GM12801 (cell line): ENCODE data around the gene ADCYAP1R1.

Source experiments
- TF ChIP-seq, protein P1 (sequence below): IDR thresholded peaks from one replicate; pipeline ENCODE4 v1.5.1; 2011; ENCODE audit warnings: control low read depth; ENCODE audit not compliant: insufficient read length; ENCODE audit errors: extremely low read depth

Gene ADCYAP1R1

DNA sequence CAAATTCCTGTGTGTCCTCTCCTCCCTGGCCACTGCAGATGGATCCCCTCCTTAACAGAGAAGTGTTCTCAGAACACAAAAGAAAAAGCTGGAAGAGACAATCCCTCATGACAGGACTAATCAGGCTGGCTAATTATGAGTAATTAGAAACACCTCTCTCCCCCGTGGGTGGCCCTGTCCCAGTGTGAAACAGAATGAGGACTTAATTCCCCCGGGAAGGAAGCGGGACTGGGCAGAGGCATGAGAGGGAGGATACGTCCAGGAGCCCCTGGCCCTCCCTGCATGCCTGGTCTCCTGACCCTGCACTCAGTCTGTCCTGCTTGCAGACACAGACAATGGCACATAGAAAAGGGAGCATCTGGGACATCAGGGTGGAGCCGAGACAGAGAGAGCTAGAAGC, 7.6 kb upstream of the ADCYAP1R1 start:
- TF ChIP-seq, protein P1, sequence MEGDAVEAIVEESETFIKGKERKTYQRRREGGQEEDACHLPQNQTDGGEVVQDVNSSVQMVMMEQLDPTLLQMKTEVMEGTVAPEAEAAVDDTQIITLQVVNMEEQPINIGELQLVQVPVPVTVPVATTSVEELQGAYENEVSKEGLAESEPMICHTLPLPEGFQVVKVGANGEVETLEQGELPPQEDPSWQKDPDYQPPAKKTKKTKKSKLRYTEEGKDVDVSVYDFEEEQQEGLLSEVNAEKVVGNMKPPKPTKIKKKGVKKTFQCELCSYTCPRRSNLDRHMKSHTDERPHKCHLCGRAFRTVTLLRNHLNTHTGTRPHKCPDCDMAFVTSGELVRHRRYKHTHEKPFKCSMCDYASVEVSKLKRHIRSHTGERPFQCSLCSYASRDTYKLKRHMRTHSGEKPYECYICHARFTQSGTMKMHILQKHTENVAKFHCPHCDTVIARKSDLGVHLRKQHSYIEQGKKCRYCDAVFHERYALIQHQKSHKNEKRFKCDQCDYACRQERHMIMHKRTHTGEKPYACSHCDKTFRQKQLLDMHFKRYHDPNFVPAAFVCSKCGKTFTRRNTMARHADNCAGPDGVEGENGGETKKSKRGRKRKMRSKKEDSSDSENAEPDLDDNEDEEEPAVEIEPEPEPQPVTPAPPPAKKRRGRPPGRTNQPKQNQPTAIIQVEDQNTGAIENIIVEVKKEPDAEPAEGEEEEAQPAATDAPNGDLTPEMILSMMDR: no peak

GRCh38 chr7:31046723-31047122, 5.4 kb upstream of the ADCYAP1R1 start:
- TF ChIP-seq, protein P1: no peak

DNA sequence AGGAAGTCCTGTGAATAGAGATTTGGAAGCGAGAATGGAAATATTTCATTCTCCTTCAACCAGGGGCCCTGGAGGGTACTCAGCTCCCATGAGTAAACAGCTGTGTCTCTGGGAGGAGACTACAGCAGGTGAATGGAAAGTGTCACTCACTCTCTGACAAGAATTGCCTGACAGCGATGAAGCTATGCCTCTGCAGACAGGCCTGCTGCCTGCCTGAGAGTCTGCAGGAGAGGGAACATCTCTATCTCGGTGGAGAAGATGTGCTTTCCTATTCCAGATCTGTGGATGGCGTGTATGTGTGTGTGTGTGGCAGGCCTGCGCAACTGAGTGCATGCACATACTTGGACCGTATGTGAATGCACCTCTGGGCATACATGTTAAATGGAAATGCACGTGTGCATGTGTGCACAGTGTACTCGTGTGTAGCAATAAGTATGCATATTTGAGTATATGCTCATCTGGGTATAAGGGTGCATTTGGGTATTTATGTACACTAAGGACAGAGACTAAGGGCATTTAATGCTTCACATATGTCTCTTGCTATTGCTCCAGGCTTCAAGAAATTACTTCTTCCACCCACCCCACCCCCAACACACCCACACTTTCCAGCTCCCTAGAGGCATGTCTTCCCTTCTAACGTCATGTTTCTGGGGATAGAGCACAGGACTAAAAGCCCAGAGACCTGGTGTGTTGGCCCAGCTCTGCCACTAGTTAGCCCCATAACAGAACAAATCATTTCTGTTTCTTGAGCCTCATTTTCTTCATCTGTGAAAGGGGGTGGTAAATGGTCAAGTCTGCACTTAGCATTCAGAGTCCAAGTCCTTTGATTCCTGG, 4.6 kb upstream of the ADCYAP1R1 start:
- TF ChIP-seq, protein P1: no peak

DNA sequence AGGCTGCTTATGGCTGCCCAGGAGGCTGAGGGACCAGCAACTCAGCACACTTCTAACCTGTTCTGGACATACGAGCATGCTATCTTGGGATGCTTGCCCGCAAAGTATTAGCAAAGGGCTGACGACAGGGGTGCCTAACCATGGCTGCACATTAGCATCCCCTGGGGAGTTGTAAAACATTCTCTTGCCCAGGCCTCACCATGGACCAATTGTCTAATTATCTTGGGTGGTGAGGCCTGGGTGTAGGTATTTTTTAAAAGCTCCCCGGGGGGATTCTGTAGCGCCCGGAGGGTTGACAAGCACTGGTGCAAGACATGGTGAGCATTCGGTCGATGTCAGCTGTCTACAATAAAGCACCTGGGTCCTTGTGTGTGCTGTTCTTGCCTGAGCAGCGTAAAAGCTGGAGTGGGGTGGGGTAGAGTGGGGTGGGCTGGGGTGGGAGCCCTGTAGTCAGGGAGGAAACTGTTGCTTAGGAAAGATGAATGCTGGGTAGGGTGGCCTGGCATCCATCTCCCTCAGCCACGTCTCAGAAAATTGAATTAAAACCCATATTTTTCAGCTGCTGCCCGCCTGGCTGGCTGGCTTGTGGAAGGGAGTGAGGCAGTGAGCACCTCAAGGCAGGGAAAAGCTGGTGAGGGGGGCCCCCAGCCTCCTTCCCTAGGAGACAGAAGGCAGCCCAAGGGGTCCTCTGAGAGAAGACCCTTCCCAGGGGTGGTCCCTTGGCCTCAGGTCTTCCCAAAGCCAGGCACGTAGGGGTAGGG, 2.9 kb upstream of the ADCYAP1R1 start:
- TF ChIP-seq, protein P1: no peak

DNA sequence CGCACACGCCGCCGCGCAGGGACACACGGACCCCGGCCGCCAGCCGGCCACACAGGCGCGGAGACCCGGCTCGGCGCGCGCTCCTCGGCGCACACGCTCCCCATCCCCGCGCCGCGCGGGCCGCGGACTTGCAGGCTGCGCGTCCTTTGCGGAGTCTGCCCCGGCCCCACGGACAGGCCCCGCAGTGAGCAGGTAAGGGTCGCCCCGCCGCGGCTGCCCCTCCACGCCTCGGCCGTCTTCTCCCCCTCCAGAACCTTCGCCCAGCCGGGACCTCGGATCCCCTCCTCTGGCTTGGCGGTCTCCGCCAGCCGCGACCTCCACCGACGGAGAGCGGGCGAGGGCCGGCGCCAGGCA, 356 bp downstream of the ADCYAP1R1 start:
- TF ChIP-seq, protein P1: no peak

DNA sequence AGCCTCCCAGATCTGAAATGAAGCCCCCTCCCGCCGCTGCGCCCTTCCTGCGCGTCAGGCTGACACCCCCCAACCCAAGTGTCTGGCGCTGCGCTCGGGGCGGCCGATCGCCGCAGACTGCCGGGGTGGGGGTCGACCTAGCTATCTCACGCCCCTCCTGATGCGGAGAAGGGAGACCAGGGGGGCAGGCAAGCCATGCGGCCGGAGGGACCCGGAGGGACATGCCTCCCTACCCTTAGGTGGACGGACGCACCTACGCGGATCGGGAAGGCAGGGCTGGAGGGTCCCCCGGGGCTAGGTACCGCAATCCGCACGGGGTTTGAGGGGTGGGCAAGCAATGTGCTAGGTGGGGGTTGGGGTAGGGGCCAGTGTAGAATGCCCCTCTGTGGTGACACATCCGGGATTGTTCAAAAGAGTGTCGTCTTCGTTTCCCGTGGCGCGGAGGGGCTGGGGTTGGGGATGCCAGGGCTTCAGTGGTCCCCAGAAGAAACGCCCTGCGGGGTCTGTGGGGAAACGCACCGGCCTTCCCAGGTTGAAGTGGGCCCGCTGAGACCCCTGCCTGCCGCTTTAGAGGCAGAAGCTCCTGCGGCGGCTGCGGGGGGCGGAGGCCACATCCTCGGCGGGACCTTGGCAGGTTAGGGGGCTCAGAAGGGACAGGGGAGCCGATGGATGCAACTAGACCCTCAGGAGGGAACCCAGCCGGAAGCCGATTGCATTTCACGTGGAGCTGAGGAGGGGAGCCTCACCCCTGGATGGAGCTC, 913 bp downstream of the ADCYAP1R1 start:
- TF ChIP-seq, protein P1: no peak

GRCh38 chr7:31053986-31054385, 1.9 kb downstream of the ADCYAP1R1 start:
- TF ChIP-seq, protein P1: no peak
